Measurements from ENCODE around the gene PMVK.
"Not testable (repeated sequence)": the region's sequence is repeated elsewhere in the genome, so short reads cannot be mapped to it uniquely, and the experiment has no call there.

PMVK gene

DNA sequence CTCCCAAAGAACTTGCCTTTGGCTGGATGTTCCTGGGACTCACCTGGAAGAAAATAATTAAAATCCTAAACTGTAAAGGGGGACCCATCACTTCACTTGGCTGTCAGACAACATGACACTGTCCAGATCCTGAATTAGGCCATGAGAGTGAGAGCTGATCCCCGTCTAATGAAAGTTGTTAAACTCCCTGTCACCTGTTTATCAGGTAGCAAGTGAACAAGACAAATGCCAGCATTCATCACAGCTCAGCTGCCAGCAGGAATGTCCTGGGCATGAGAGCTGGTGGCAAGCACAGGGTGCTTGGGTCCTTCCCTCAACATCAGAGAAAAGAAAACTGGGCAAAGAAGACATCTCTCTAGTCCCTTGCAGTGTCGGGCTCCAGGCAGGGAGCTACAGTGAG lies 23.8 kb downstream of the PMVK start:
- Histone ChIP-seq H3K4me3 (no peak overlapping the region), H3K27ac (no peak overlapping the region)
- TF ChIP-seq, protein P1, sequence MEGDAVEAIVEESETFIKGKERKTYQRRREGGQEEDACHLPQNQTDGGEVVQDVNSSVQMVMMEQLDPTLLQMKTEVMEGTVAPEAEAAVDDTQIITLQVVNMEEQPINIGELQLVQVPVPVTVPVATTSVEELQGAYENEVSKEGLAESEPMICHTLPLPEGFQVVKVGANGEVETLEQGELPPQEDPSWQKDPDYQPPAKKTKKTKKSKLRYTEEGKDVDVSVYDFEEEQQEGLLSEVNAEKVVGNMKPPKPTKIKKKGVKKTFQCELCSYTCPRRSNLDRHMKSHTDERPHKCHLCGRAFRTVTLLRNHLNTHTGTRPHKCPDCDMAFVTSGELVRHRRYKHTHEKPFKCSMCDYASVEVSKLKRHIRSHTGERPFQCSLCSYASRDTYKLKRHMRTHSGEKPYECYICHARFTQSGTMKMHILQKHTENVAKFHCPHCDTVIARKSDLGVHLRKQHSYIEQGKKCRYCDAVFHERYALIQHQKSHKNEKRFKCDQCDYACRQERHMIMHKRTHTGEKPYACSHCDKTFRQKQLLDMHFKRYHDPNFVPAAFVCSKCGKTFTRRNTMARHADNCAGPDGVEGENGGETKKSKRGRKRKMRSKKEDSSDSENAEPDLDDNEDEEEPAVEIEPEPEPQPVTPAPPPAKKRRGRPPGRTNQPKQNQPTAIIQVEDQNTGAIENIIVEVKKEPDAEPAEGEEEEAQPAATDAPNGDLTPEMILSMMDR (IDR thresholded peaks at IDR 0.05) = no peak
- no peak for DNase-seq (ENCODE audit: low spot score)

DNA sequence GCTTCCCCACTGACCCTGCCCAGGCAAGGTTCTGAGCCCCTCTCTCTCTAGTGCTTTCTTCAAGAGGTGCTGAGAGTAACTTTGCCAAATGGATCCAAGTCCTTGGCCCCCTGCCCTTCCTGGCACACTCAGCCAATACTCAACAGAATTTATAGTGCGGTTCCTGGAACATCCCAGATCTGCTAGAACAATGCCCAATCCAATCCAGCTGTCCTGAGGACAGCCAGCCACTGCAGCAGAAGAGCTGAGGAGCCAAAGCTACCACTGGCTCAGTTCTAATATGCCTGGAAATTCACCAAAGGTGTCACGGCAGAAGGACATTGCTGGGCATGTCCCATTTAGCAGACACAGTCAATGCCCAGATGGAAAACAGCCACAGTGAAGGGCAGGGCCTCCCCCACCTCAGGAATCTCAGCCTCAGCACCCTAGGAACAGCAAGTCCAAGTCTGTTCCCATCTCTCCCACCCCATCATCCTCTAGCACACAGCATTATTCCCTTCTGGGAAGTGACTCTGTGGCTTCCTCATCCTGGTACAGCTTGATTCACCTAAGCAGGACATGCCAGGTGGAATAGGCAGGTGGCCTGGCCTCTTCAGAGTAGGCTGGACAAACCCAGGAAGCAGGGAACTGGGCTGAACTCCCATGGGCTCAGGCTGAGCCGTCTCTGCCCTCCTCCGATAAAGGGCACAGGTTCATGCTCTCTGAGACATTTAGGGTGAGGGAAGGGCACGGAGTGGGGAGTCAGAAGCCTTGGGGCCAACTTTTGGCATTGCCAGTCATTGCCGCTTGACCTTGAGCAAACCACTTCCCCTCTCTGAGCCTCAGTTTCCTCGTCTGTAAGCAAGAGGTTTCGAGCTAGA lies 24.6 kb downstream of the PMVK start:
- DNase-seq (ENCODE audit: low spot score) = no peak
- TF ChIP-seq, protein P1 (IDR thresholded peaks at IDR 0.05) = no peak
- H3K27ac ChIP-seq = no peak overlapping the region
- H3K4me3 ChIP-seq = no peak overlapping the region

- no peak for DNase-seq (ENCODE audit: low spot score)
Observed at GRCh38 chr1:154910851-154911250, 25.7 kb downstream of the PMVK start.

DNA sequence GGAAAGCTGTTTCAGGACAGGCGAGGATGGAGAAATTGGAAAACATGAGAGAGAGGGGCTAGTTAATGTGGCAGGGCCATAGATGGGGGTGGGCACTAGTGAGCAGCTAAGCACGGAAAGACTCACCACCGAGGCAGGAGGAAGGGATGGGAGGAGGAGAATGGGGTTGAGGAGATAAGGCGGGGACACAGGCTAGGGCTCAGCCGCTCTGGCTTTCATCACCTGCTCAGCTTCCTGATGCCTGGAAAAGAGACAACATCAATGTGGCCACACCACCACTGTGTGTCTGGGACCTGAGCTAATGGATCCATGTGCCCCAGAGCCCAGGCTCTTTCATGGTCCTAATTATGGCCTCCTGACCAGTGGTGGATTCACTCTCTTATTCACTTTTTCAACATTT lies 27.6 kb downstream of the PMVK start:
- Histone ChIP-seq H3K27ac (no peak overlapping the region), H3K4me3 (no peak overlapping the region)
- DNase-seq (ENCODE audit: low spot score) = no peak
- TF ChIP-seq, protein P1 (IDR thresholded peaks at IDR 0.05) = no peak

More at GRCh38 chr1:154910851-154911250, 25.7 kb downstream of the PMVK start:
- H3K27ac ChIP-seq = no peak overlapping the region
- TF ChIP-seq, protein P1 (IDR thresholded peaks at IDR 0.05) = no peak
- no peak overlapping the region for H3K4me3 ChIP-seq

GRCh38 chr1:154908129-154908528 lies 28.4 kb downstream of the PMVK start:
- H3K4me3 ChIP-seq; DNase-seq (ENCODE audit: low spot score); H3K27ac ChIP-seq: not testable (repeated sequence)

DNA sequence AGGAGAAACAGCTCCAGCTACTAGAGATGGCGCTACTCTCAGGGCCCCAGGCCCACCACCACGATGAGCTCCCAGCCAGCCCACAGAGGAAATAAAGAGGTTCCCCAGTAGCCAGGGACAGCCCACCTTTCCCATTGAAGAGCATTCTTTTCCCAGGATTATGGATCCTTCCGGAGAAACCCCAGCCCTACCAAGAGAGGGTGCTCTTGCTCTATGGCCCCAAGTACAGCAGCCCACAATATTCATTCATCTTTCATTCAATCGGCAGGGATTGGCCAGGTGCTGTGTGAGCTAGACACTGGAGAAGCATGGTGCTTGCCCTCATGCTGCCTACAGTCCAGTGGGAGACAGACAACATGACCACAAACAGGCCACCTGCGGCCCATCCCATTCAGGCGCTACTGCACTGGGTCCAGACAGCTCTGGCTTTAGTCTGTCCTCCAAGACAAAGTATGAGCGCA lies 29.9 kb downstream of the PMVK start:
- Histone ChIP-seq H3K4me3 (no peak overlapping the region), H3K27ac (no peak overlapping the region)
- DNase-seq (ENCODE audit: low spot score) = no peak
- TF ChIP-seq, protein P1 (IDR thresholded peaks at IDR 0.05) = no peak

DNA sequence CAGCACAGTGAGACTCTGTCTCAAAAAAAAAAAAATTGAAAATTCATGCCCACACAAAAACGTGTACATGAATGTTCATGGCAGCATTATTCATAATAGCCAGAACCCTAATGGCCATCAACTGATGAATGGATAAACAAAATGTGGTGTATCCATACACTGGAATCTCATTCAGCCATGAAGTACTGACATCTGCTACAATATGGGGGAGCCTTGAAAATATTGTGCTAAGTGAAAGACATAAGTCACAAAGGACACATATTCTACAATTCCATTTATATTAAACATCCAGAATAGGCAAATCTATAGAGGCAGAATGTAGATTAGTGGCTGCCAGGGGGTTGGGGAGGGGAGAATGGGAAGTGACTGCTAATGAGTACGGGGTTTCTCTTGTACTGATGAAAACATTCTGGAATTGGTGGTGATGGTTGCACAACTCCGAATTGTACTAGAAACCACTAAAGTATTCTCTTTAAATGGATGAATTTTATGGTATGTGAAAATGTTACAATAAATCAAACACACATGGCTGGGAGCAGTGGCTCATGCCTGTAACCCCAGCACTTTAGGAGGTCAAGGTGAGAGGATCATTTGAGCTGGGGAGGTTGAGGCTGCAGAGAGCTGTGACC lies 33.5 kb downstream of the PMVK start:
- H3K4me3 ChIP-seq = no peak overlapping the region
- H3K27ac ChIP-seq = no peak overlapping the region
- no peak for DNase-seq (ENCODE audit: low spot score)
- TF ChIP-seq, protein P1 (IDR thresholded peaks at IDR 0.05) = no peak

Data from coronary artery (tissue), 2 donors.